GM23338 (cell line): Measurements from ENCODE around the gene GRK5. TPM values are rescaled to one million over a fixed set of nuclear protein-coding genes. Genes with fewer than 3 reads are reported as not detected.

ENCODE experiments used
- ATAC-seq: fragments of 200-7000 bp; cut with Tn5 transposase; 3 replicates; pipeline ENCODE4 v1.9.1; 2020
- DNase-seq: peaks from one replicate; pipeline ENCODE4 v3.0.0-alpha.2; 2015; ENCODE audit warnings: low spot score
- H2AFZ ChIP-seq: fragments of 200-600 bp; sonication (generic); 2 replicates; pipeline ENCODE4 v1.8.0; 2016; ENCODE audit warnings: antibody characterized with exemption, mild to moderate bottlenecking, moderate library complexity
- H3F3A ChIP-seq: fragments of 200-600 bp; sonication (generic); replicated peaks from 2 replicates; pipeline ENCODE4 v1.8.0; 2017; ENCODE audit warnings: antibody characterized with exemption, mixed run types, low read depth
- H3K27ac ChIP-seq: fragments of 200-600 bp; sonication (generic); 2 replicates; pipeline ENCODE4 v1.6.1; 2016; ENCODE audit warnings: low read depth
- H3K27me3 ChIP-seq: fragments of 200-600 bp; sonication (generic); 2 replicates; pipeline ENCODE4 v1.8.0; 2016; ENCODE audit warnings: mild to moderate bottlenecking, mixed run types, moderate library complexity; ENCODE audit not compliant: insufficient read depth
- H3K36me3 ChIP-seq: fragments of 200-600 bp; sonication (generic); 2 replicates; pipeline ENCODE4 v1.8.0; 2016; ENCODE audit warnings: mild to moderate bottlenecking; ENCODE audit not compliant: insufficient read depth
- H3K4me1 ChIP-seq: fragments of 200-600 bp; sonication (generic); 2 replicates; pipeline ENCODE4 v1.8.0; 2016; ENCODE audit warnings: mild to moderate bottlenecking, moderate library complexity; ENCODE audit not compliant: insufficient read depth
- H3K4me2 ChIP-seq: fragments of 200-600 bp; sonication (generic); 2 replicates; pipeline ENCODE4 v1.7.1; 2017; ENCODE audit warnings: mixed run types
- H3K4me3 ChIP-seq: fragments of 200-600 bp; sonication (generic); 2 replicates; pipeline ENCODE4 v1.6.1; 2016; ENCODE audit warnings: mixed run types
- H3K79me2 ChIP-seq: fragments of 200-600 bp; sonication (generic); replicated peaks from 2 replicates; pipeline ENCODE4 v1.8.0; 2017; ENCODE audit warnings: mild to moderate bottlenecking; ENCODE audit not compliant: insufficient read depth
- H3K9me2 ChIP-seq: fragments of 200-600 bp; sonication (generic); 2 replicates; pipeline ENCODE4 v1.8.0; 2017; ENCODE audit not compliant: insufficient read depth
- H4K20me1 ChIP-seq: fragments of 200-600 bp; sonication (generic); replicated peaks from 2 replicates; pipeline ENCODE4 v1.8.0; 2017; ENCODE audit warnings: mild to moderate bottlenecking; ENCODE audit not compliant: insufficient read depth
- H3K27ac Mint-ChIP-seq: 2 replicates; pipeline ENCODE4 v1.8.0; 2020; ENCODE audit warnings: inconsistent platforms, mild to moderate bottlenecking, moderate library complexity, mixed read lengths
- H3K27me3 Mint-ChIP-seq: 3 replicates; pipeline ENCODE4 v1.8.0; 2022; ENCODE audit warnings: low read depth, mild to moderate bottlenecking, moderate library complexity, mixed read lengths, inconsistent platforms; ENCODE audit not compliant: insufficient read depth, poor library complexity
- H3K36me3 Mint-ChIP-seq: 3 replicates; pipeline ENCODE4 v1.8.0; 2021; ENCODE audit warnings: low read depth, mild to moderate bottlenecking, inconsistent platforms, moderate library complexity, mixed read lengths
- H3K4me1 Mint-ChIP-seq: 3 replicates; pipeline ENCODE4 v1.8.0; 2020; ENCODE audit warnings: mild to moderate bottlenecking, inconsistent platforms, mixed read lengths
- H3K4me3 Mint-ChIP-seq: 3 replicates; pipeline ENCODE4 v1.8.0; 2021; ENCODE audit warnings: moderate library complexity, mild to moderate bottlenecking, inconsistent platforms, mixed read lengths
- H3K9me3 Mint-ChIP-seq: 3 replicates; pipeline ENCODE4 v1.8.0; 2020; ENCODE audit warnings: moderate library complexity, mild to moderate bottlenecking, inconsistent platforms, mixed read lengths
- CREB1 ChIP-seq: fragments of 250-450 bp; sonication (Bioruptor Pico); IDR thresholded peaks from 2 replicates; pipeline ENCODE4 v1.5.0; 2020; ENCODE audit warnings: low read depth, mild to moderate bottlenecking, moderate library complexity
- EZH2 ChIP-seq: fragments of 200-600 bp; sonication (generic); IDR thresholded peaks from one replicate; pipeline ENCODE4 v1.8.0; 2017; ENCODE audit warnings: antibody characterized with exemption, mild to moderate bottlenecking, low read depth; ENCODE audit not compliant: unreplicated experiment
- EZH2phosphoT487 ChIP-seq: fragments of 200-600 bp; sonication (generic); IDR thresholded peaks from one replicate; pipeline ENCODE4 v1.8.1; 2018; ENCODE audit warnings: antibody characterized with exemption; ENCODE audit not compliant: unreplicated experiment
- JUNB ChIP-seq: IDR thresholded peaks from one replicate; pipeline ENCODE4 v1.6.1; 2016; ENCODE audit warnings: antibody characterized with exemption; ENCODE audit not compliant: unreplicated experiment
- NANOG ChIP-seq: IDR thresholded peaks from 2 replicates; pipeline ENCODE4 v1.6.1; 2016; ENCODE audit warnings: antibody characterized with exemption, borderline replicate concordance
- POLR2AphosphoS5 ChIP-seq: IDR thresholded peaks from 2 replicates; pipeline ENCODE4 v1.6.1; 2016; ENCODE audit warnings: antibody characterized with exemption, low read depth
- STAT1 ChIP-seq: IDR thresholded peaks from one replicate; pipeline ENCODE4 v1.6.1; 2016; ENCODE audit warnings: antibody characterized with exemption; ENCODE audit not compliant: unreplicated experiment
- ZNF114 ChIP-seq: fragments of 250-450 bp; sonication (Bioruptor Pico); IDR thresholded peaks from 2 replicates; pipeline ENCODE4 v1.5.0; 2020; ENCODE audit warnings: mild to moderate bottlenecking, moderate library complexity
- ZNF331 ChIP-seq: fragments of 250-450 bp; sonication (Bioruptor Pico); IDR thresholded peaks from 2 replicates; pipeline ENCODE4 v1.5.0; 2020; ENCODE audit warnings: low read depth, mild to moderate bottlenecking, moderate library complexity
- polyA plus RNA-seq: library from polyadenylated mRNA; unstranded; fragments of >200 nt; fragmentation: Nextera tagmentation; extraction: Ambion mirVana; gene quantifications from 2 replicates; pipeline ENCODE4 v1.2.1, GENCODE V29; 2016
- total RNA-seq: library from RNA; depleted of rRNA; stranded (reverse); fragments of >200 nt; shearing (Covaris generic); gene quantifications from 2 replicates; pipeline ENCODE4 v1.2.3, GENCODE V29; 2014
- TF ChIP-seq, protein P1 (sequence below), 2 experiments: fragments of 200-600 bp in 1 of 2; sonication (generic) in 1 of 2; conservative IDR thresholded peaks; 2 replicates each; pipeline versions ENCODE4 v1.5.1 to v1.6.1; 2016 to 2017; ENCODE audit warnings: antibody characterized with exemption in 2 of 2, low read depth in 2 of 2, mild to moderate bottlenecking in 2 of 2, moderate library complexity in 1 of 2
- TF ChIP-seq, protein P2 (sequence below): fragments of 250-450 bp; sonication (Bioruptor Pico); IDR thresholded peaks from 2 replicates; pipeline ENCODE4 v1.5.0; 2020; ENCODE audit warnings: mild to moderate bottlenecking, moderate library complexity
- TF ChIP-seq, protein P3 (sequence below): IDR thresholded peaks from 2 replicates; pipeline ENCODE4 v1.6.1; 2016; ENCODE audit warnings: antibody characterized with exemption
- TF ChIP-seq, protein P4 (sequence below): IDR thresholded peaks from one replicate; pipeline ENCODE4 v1.6.1; 2018; ENCODE audit warnings: antibody characterized with exemption; ENCODE audit not compliant: unreplicated experiment

The GRK5 gene
- total and polyA plus RNA-seq, 2 experiments from 2014 or later: 0.53 to 2.0 TPM

DNA sequence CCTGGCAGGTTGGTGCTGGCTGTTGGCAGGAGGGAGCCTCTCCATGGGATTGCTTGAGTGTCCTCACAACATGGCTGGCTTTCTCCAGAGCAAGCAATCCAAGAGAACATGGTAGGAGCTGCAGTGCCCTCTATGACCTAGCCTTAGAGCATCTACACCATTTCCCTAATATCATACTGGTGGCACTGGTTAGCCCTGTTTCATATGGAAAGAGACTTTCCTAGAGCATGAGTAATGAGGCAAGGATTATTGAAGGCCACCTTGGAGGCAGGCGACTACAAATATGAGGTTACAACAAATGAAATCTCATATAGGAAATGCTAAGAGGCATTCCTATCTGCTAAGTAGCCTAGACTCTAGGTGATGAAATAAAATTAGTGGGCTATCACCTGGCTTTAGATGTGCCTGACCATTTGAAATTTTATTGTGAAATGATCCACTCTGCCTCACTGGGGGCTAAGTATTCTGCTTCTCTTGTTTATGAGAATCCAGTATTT, 181.5 kb downstream of the GRK5 start:
- Mint-ChIP-seq H3K4me1 (no peaks in the 10 kb centered on the region), H3K27me3 (peaks cover 1% of the 10 kb centered on the region), H3K27ac (no peak overlapping the region), H3K9me3 (no peaks in the 10 kb centered on the region), H3K4me3 (no peak overlapping the region), H3K36me3 (no peaks in the 10 kb centered on the region; the same call in 2 of the 3 replicates)
- Histone ChIP-seq H3K9me2 (no peaks in the 10 kb centered on the region), H3K36me3 (no peaks in the 10 kb centered on the region), H3K27me3 (no peaks in the 10 kb centered on the region), H3F3A (no peaks in the 10 kb centered on the region), H3K27ac (no peak overlapping the region), H2AFZ (no peak overlapping the region), H3K4me1 (no peaks in the 10 kb centered on the region), H3K79me2 (no peaks in the 10 kb centered on the region), H3K4me2 (no peak overlapping the region), H3K4me3 (no peak overlapping the region), H4K20me1 (no peaks in the 10 kb centered on the region)
- DNase-seq: no peak
- ATAC-seq: no peak
- no peak for TF ChIP-seq CREB1 (CRISPR knock-in tag)
- no peak for TF ChIP-seq STAT1
- TF ChIP-seq, protein P1, sequence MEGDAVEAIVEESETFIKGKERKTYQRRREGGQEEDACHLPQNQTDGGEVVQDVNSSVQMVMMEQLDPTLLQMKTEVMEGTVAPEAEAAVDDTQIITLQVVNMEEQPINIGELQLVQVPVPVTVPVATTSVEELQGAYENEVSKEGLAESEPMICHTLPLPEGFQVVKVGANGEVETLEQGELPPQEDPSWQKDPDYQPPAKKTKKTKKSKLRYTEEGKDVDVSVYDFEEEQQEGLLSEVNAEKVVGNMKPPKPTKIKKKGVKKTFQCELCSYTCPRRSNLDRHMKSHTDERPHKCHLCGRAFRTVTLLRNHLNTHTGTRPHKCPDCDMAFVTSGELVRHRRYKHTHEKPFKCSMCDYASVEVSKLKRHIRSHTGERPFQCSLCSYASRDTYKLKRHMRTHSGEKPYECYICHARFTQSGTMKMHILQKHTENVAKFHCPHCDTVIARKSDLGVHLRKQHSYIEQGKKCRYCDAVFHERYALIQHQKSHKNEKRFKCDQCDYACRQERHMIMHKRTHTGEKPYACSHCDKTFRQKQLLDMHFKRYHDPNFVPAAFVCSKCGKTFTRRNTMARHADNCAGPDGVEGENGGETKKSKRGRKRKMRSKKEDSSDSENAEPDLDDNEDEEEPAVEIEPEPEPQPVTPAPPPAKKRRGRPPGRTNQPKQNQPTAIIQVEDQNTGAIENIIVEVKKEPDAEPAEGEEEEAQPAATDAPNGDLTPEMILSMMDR (conservative IDR thresholded peaks at IDR 0.05; ENCODE audit: low read depth in 2 of 2): no peak
- TF ChIP-seq, protein P2, sequence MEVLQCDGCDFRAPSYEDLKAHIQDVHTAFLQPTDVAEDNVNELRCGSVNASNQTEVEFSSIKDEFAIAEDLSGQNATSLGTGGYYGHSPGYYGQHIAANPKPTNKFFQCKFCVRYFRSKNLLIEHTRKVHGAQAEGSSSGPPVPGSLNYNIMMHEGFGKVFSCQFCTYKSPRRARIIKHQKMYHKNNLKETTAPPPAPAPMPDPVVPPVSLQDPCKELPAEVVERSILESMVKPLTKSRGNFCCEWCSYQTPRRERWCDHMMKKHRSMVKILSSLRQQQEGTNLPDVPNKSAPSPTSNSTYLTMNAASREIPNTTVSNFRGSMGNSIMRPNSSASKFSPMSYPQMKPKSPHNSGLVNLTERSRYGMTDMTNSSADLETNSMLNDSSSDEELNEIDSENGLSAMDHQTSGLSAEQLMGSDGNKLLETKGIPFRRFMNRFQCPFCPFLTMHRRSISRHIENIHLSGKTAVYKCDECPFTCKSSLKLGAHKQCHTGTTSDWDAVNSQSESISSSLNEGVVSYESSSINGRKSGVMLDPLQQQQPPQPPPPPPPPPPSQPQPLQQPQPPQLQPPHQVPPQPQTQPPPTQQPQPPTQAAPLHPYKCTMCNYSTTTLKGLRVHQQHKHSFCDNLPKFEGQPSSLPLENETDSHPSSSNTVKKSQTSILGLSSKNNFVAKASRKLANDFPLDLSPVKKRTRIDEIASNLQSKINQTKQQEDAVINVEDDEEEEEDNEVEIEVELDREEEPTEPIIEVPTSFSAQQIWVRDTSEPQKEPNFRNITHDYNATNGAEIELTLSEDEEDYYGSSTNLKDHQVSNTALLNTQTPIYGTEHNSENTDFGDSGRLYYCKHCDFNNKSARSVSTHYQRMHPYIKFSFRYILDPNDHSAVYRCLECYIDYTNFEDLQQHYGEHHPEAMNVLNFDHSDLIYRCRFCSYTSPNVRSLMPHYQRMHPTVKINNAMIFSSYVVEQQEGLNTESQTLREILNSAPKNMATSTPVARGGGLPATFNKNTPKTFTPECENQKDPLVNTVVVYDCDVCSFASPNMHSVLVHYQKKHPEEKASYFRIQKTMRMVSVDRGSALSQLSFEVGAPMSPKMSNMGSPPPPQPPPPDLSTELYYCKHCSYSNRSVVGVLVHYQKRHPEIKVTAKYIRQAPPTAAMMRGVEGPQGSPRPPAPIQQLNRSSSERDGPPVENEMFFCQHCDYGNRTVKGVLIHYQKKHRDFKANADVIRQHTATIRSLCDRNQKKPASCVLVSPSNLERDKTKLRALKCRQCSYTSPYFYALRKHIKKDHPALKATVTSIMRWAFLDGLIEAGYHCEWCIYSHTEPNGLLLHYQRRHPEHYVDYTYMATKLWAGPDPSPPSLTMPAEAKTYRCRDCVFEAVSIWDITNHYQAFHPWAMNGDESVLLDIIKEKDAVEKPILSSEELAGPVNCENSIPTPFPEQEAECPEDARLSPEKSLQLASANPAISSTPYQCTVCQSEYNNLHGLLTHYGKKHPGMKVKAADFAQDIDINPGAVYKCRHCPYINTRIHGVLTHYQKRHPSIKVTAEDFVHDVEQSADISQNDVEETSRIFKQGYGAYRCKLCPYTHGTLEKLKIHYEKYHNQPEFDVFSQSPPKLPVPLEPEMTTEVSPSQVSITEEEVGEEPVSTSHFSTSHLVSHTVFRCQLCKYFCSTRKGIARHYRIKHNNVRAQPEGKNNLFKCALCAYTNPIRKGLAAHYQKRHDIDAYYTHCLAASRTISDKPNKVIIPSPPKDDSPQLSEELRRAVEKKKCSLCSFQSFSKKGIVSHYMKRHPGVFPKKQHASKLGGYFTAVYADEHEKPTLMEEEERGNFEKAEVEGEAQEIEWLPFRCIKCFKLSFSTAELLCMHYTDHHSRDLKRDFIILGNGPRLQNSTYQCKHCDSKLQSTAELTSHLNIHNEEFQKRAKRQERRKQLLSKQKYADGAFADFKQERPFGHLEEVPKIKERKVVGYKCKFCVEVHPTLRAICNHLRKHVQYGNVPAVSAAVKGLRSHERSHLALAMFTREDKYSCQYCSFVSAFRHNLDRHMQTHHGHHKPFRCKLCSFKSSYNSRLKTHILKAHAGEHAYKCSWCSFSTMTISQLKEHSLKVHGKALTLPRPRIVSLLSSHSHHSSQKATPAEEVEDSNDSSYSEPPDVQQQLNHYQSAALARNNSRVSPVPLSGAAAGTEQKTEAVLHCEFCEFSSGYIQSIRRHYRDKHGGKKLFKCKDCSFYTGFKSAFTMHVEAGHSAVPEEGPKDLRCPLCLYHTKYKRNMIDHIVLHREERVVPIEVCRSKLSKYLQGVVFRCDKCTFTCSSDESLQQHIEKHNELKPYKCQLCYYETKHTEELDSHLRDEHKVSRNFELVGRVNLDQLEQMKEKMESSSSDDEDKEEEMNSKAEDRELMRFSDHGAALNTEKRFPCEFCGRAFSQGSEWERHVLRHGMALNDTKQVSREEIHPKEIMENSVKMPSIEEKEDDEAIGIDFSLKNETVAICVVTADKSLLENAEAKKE: no peak
- TF ChIP-seq, protein P3, sequence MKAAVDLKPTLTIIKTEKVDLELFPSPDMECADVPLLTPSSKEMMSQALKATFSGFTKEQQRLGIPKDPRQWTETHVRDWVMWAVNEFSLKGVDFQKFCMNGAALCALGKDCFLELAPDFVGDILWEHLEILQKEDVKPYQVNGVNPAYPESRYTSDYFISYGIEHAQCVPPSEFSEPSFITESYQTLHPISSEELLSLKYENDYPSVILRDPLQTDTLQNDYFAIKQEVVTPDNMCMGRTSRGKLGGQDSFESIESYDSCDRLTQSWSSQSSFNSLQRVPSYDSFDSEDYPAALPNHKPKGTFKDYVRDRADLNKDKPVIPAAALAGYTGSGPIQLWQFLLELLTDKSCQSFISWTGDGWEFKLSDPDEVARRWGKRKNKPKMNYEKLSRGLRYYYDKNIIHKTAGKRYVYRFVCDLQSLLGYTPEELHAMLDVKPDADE: no peak
- TF ChIP-seq, protein P4, sequence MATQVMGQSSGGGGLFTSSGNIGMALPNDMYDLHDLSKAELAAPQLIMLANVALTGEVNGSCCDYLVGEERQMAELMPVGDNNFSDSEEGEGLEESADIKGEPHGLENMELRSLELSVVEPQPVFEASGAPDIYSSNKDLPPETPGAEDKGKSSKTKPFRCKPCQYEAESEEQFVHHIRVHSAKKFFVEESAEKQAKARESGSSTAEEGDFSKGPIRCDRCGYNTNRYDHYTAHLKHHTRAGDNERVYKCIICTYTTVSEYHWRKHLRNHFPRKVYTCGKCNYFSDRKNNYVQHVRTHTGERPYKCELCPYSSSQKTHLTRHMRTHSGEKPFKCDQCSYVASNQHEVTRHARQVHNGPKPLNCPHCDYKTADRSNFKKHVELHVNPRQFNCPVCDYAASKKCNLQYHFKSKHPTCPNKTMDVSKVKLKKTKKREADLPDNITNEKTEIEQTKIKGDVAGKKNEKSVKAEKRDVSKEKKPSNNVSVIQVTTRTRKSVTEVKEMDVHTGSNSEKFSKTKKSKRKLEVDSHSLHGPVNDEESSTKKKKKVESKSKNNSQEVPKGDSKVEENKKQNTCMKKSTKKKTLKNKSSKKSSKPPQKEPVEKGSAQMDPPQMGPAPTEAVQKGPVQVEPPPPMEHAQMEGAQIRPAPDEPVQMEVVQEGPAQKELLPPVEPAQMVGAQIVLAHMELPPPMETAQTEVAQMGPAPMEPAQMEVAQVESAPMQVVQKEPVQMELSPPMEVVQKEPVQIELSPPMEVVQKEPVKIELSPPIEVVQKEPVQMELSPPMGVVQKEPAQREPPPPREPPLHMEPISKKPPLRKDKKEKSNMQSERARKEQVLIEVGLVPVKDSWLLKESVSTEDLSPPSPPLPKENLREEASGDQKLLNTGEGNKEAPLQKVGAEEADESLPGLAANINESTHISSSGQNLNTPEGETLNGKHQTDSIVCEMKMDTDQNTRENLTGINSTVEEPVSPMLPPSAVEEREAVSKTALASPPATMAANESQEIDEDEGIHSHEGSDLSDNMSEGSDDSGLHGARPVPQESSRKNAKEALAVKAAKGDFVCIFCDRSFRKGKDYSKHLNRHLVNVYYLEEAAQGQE: no peak
- TF ChIP-seq ZNF114 (CRISPR knock-in tag): no peak
- TF ChIP-seq ZNF331 (CRISPR knock-in tag): no peak
- no peak for TF ChIP-seq EZH2
- TF ChIP-seq NANOG: no peak
- TF ChIP-seq JUNB: no peak
- TF ChIP-seq POLR2AphosphoS5: no peak
- no peak for TF ChIP-seq EZH2phosphoT487
